Parathyroid adenoma (tissue), 2 donors: ENCODE results near the gene FKBP5.
A peak's percentile ranks its signal among the peaks of the same experiment; 100 is the strongest.

Experiments used
- H2AFZ ChIP-seq: fragments of 300-600 bp; sonication (generic); one replicate; pipeline ENCODE4 v1.7.0; 2017; ENCODE audit warnings: antibody characterized with exemption, mild to moderate bottlenecking
- H3K27ac ChIP-seq: fragments of 300-600 bp; sonication (generic); one replicate; pipeline ENCODE4 v1.7.0; 2017
- H3K27me3 ChIP-seq: fragments of 300-600 bp; sonication (generic); one replicate; pipeline ENCODE4 v1.7.0; 2017; ENCODE audit warnings: low read length; ENCODE audit not compliant: control insufficient read depth, insufficient read depth
- H3K36me3 ChIP-seq: fragments of 300-600 bp; sonication (generic); one replicate; pipeline ENCODE4 v1.7.0; 2017; ENCODE audit warnings: low read length; ENCODE audit not compliant: control insufficient read depth, insufficient read depth
- H3K4me1 ChIP-seq: fragments of 300-600 bp; sonication (generic); one replicate; pipeline ENCODE4 v1.7.0; 2017; ENCODE audit warnings: control low read depth
- H3K4me2 ChIP-seq: fragments of 300-600 bp; sonication (generic); one replicate; pipeline ENCODE4 v1.7.0; 2017; ENCODE audit warnings: low read length
- H3K4me3 ChIP-seq: fragments of 300-600 bp; sonication (generic); one replicate; pipeline ENCODE4 v1.7.0; 2017; ENCODE audit warnings: low read depth, low read length
- H3K79me2 ChIP-seq: fragments of 300-600 bp; sonication (generic); one replicate; pipeline ENCODE4 v1.7.0; 2017; ENCODE audit warnings: control low read depth
- H3K9ac ChIP-seq: fragments of 300-600 bp; sonication (generic); one replicate; pipeline ENCODE4 v1.7.0; 2017; ENCODE audit warnings: mild to moderate bottlenecking
- H3K9me3 ChIP-seq: fragments of 300-600 bp; sonication (generic); one replicate; pipeline ENCODE4 v1.7.0; 2017; ENCODE audit warnings: low read length; ENCODE audit not compliant: control insufficient read depth
- CTCF ChIP-seq: fragments of 300-600 bp; sonication (generic); IDR thresholded peaks from one replicate; pipeline ENCODE4 v1.7.0; 2017; ENCODE audit warnings: antibody characterized with exemption, mild to moderate bottlenecking
- donor health status: primary hyperparathyroidism.

The FKBP5 gene

DNA sequence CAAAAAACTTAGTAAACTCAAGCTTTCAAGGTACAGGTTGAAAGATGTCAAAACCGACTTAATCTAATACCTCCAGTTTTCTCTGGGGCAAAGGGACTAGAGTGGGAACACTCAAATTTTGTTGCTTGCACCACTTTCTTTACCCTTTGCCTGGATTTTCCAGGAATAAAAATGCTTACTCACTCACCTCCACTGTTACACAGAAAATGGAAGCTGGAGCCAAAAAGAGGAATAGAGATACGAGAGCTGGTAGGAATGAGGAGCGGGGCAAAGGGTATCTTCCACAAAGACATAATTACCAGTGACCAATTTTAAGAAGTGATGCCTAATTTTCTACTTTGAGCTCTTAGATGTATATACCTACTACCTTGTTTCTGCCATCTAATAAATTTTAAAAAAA, 96.5 kb downstream of the FKBP5 start:
- Histone ChIP-seq H3K4me3 (no peak overlapping the region), H2AFZ (no peak overlapping the region), H3K4me2 (no peak overlapping the region), H3K4me1 (peaks cover 5% of the 10 kb centered on the region), H3K27me3 (no peaks in the 10 kb centered on the region), H3K9ac (no peak overlapping the region), H3K36me3 (no peaks in the 10 kb centered on the region), H3K9me3 (no peaks in the 10 kb centered on the region), H3K27ac (no peak overlapping the region), H3K79me2 (peaks cover 3% of the 10 kb centered on the region)
- TF ChIP-seq CTCF = no peak

DNA sequence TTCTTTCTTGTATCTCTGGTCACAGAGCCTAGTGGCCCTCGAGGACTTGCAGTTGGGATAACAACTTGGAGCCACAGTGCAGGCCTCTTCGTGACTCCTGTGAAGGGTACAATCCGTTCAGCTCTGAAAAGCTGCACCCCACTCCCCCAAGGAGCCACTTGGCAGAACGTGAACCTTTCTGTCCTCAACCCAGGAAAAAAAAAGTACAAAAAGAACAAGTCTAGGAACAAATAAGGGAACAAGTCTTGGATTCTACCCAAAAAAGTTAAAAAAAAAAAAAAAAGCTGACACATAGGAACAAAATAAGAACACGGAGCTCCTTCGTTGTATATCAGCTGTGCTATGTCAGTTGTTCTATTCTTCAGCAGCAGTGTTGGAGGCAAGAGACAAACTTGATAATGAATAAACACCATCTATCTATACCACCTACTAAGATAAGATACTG, 98.1 kb downstream of the FKBP5 start:
- no peak for TF ChIP-seq CTCF
- peaks cover 5% of the 10 kb centered on the region for H3K4me1 ChIP-seq
- H3K79me2 ChIP-seq = peaks cover 3% of the 10 kb centered on the region
- no peak overlapping the region for H3K4me3 ChIP-seq
- H3K27ac ChIP-seq = peak overlapping the region; percentile 49
- H3K4me2 ChIP-seq = peak overlapping the region; percentile 39
- H2AFZ ChIP-seq = peak overlapping the region; percentile 56
- H3K36me3 ChIP-seq = no peaks in the 10 kb centered on the region
- no peaks in the 10 kb centered on the region for H3K9me3 ChIP-seq
- H3K27me3 ChIP-seq = no peaks in the 10 kb centered on the region
- no peak overlapping the region for H3K9ac ChIP-seq

DNA sequence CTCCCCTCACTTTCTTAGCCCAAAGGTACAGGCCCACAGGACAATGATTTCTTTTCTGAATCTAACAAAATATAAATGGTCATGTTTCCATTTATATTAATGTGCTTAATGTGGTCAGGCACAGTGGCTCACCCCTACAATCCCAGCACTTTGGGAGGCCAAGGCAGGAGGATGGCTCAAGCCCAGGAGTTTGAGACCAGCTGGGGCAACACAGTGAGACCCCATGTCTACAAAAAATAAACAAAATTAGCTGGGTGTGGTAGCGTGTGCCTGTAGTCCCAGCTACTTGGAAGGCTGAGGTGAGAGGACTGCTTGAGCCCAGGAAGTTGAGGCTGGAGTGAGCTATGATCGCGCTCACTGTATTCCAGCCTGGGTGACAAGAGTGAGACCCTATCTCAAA, 98.8 kb downstream of the FKBP5 start:
- no peak overlapping the region for H3K4me3 ChIP-seq
- peaks cover 5% of the 10 kb centered on the region for H3K4me1 ChIP-seq
- no peak overlapping the region for H3K4me2 ChIP-seq
- no peaks in the 10 kb centered on the region for H3K9me3 ChIP-seq
- no peak overlapping the region for H3K9ac ChIP-seq
- TF ChIP-seq CTCF = no peak
- H3K36me3 ChIP-seq = no peaks in the 10 kb centered on the region
- peak overlapping the region; percentile 49 for H3K27ac ChIP-seq
- H3K27me3 ChIP-seq = no peaks in the 10 kb centered on the region
- H3K79me2 ChIP-seq = peaks cover 3% of the 10 kb centered on the region
- H2AFZ ChIP-seq = no peak overlapping the region

DNA sequence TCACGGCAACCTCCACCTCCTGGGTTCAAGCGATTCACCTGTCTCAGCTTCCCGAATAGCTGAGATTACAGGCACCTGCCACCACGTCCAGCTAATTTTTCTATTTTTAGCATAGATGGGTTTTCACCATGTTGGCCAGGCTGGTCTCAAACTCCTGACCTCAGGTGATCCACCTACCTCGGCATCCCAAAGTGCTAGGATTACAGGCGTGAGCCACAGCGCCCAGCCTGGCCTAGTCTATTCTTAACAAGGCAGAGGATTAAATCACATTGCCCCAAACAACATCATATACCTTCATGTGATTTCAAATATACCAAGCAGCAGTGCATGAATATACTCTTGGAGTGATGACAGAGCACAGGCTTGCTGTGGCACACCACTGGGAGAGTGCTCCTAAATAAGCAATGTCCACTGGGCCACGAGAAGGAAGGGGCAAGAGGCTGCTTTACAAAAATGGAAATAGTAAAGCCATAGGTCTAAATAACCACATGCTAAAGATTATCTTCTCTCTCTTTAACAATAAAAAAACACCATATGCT, 99.4 kb downstream of the FKBP5 start:
- Histone ChIP-seq H3K9ac (no peak overlapping the region), H3K4me1 (peaks cover 6% of the 10 kb centered on the region), H3K27ac (no peak overlapping the region), H3K27me3 (no peaks in the 10 kb centered on the region), H3K4me3 (no peak overlapping the region), H3K36me3 (no peaks in the 10 kb centered on the region), H3K9me3 (no peaks in the 10 kb centered on the region), H3K4me2 (no peak overlapping the region), H3K79me2 (peaks cover 3% of the 10 kb centered on the region), H2AFZ (no peak overlapping the region)
- TF ChIP-seq CTCF = no peak

- no peak overlapping the region for H3K27ac ChIP-seq
- no peak overlapping the region for H3K4me3 ChIP-seq
- H2AFZ ChIP-seq = no peak overlapping the region
- no peak overlapping the region for H3K9ac ChIP-seq
- no peaks in the 10 kb centered on the region for H3K9me3 ChIP-seq
- H3K27me3 ChIP-seq = no peaks in the 10 kb centered on the region
- H3K4me1 ChIP-seq = peaks cover 9% of the 10 kb centered on the region
- TF ChIP-seq CTCF = no peak
- no peak overlapping the region for H3K4me2 ChIP-seq
- H3K36me3 ChIP-seq = no peaks in the 10 kb centered on the region
- no peaks in the 10 kb centered on the region for H3K79me2 ChIP-seq
Observed at GRCh38 chr6:35587167-35587566, 101.5 kb downstream of the FKBP5 start.
